ENCODE results near the gene HLTF.
"Not testable (repeated sequence)": the region's sequence is repeated elsewhere in the genome, so short reads cannot be mapped to it uniquely, and the experiment has no call there.

Gene HLTF

GRCh38 chr3:149015393-149015792 is 70.9 kb downstream of the HLTF start:
- DNase-seq: no peak

DNA sequence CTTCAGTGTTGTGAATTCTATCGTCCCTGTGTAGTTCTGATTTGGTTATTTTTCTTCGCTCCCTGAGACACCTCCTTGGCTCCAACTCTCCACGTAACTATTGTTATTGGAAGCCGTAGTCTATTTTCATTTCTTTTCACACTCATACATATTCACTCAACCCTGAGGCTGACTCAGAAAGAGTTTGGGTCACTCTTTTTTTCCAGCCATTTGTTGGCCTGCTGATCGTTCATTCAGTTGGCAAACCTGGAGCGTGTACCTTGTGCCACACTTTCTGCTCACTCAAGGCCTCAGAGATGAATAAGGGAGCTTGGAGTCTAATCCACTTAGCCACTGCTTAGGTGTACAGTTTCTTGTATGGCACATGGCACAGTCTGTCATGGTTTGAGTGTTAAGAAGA is 72.6 kb downstream of the HLTF start:
- no peak for DNase-seq

DNA sequence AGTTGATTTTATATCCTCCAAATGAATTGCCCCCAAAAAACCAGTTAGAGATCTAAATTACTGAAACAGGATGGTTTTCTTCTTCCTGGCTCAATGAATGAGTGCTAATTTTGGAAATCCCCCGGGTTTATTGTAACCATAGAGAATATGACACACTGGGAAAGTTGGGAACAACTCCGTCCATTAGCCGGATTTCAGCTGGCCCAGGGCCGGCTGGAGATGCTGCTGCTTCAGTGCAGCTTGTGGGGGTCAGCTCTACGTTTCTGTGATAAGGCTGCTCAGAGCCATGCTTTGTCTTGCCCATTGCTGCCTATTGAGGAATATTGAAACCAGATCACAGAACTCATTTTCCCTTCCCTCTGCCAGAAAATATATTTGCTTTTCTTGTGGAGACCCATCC is 74.7 kb downstream of the HLTF start:
- DNase-seq: no peak

- no peak for DNase-seq
These were observed 75.4 kb downstream of the HLTF start for GRCh38 chr3:149010966-149011365.

- no peak for DNase-seq
These were observed 75.8 kb downstream of the HLTF start for GRCh38 chr3:149010504-149010951.

DNA sequence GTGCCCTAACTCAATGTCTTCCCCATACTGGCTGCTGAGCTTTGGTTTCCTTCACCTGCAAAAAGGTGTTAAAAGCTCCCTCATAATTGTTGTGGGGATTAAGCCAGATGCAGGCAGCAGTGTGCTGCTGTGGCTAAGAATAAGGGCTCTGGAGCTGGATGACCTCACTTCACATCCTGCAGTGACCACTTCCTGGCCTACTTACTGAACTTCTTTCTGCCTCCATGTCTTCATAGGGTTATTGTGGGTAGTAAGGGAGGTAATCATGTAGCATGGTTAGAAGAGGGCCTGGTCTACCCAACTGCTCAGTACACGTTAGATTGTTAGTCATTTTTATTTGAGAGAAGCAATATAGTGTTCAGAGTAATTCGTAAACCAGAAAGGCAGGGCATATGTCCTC is 76.6 kb downstream of the HLTF start:
- DNase-seq: no peak

DNA sequence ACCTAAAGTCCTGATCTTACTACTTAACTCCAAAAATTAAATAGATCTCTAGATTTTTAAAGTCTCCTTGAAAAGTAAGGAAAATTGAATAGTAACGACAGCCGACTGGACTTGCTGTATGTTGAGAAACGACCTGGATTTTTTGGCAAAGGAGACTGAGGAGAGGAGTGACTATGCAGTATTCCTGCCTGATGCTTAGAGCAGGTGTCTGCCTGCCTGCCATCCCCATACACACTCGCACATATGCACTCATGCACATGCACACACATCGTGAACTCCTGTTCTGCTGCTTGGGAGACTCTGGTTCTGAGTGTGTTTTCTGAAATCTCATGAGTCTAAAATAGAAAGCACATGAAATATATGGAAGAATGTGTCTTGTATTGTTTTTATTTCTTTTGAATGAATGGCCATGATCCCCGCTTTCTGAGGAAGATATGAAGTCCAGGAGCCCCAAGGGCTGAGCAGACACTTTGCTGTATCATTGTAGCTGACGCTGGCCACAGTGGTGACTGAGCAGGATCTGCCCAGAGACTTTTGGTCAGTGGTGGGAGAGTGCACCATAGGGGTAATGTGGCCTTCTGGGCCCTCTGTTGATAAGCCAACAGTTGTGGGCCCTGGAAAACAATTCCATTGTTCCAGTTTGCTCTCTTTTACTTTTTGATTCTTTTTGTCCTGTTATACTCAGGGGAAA is 78.6 kb downstream of the HLTF start:
- no peak for DNase-seq

- DNase-seq: no peak
These were observed 80.9 kb downstream of the HLTF start for GRCh38 chr3:149005416-149005815.

GRCh38 chr3:149004622-149005021 is 81.7 kb downstream of the HLTF start:
- DNase-seq: no peak

GRCh38 chr3:149003653-149004305 is 82.6 kb downstream of the HLTF start:
- no peak for DNase-seq

GRCh38 chr3:149001727-149002126 is 84.6 kb downstream of the HLTF start:
- DNase-seq: no peak

- no peak for DNase-seq
These were observed 86.1 kb downstream of the HLTF start for GRCh38 chr3:149000206-149000745.

- DNase-seq: no peak
These were observed 86.5 kb downstream of the HLTF start for GRCh38 chr3:148999806-149000205.

DNA sequence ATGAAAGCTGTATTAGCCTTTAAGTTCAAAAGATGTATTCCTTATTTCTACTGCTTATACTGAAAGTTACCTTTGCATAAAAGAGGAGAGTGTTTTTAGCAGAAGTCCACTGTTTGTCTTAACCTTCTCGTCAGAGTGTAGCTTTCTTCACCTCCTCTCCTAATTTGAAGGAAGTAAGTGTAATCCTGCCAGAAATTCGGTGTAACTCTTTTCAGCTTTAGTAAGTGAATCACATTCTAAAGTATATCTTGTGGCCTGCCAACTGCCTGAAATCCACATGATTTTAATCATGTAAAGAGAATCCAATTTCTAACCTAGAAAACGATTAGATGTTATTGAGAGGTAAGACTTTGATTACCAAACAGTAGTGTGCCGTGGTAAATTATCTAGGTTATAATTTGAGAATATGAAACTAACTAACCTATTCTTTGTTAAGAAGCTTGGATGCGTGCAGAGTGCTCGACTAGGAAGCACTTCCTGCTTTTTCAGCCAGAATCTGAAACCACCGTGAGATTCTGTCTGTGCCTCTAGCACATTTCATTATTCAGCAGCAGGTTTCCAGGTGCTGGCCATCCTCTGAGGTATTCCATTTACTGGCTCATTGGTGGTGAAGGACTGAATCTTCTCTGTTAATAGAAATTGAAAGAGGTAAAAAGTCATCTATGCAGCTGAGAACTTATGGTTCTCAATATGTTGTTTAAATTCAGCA is 87.5 kb downstream of the HLTF start:
- DNase-seq: no peak

- no peak for DNase-seq
These were observed 88.0 kb downstream of the HLTF start for GRCh38 chr3:148998297-148998696.

DNA sequence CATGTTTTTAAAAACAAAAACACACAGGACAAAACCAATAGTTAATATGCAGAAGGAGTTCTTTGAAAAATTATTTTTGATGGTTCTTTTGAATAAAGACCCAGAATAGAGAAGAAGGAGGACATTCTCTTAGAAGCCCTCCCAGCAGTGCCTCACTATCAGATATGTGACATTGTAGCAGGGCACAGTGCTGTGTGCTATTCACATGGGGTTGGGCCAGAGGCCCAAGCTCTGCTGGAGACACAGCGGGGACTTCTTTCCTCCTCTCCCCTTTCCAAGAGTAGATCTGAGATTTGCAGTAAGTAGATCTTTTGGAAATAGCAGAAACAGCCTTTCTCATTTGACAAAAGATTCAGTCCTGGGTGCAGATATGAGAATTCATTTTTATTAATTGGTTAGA is 88.7 kb downstream of the HLTF start:
- DNase-seq: no peak

- no peak for DNase-seq
These were observed 93.6 kb downstream of the HLTF start for GRCh38 chr3:148992635-148993255.

- no peak for DNase-seq
These were observed 94.2 kb downstream of the HLTF start for GRCh38 chr3:148992027-148992634.

DNA sequence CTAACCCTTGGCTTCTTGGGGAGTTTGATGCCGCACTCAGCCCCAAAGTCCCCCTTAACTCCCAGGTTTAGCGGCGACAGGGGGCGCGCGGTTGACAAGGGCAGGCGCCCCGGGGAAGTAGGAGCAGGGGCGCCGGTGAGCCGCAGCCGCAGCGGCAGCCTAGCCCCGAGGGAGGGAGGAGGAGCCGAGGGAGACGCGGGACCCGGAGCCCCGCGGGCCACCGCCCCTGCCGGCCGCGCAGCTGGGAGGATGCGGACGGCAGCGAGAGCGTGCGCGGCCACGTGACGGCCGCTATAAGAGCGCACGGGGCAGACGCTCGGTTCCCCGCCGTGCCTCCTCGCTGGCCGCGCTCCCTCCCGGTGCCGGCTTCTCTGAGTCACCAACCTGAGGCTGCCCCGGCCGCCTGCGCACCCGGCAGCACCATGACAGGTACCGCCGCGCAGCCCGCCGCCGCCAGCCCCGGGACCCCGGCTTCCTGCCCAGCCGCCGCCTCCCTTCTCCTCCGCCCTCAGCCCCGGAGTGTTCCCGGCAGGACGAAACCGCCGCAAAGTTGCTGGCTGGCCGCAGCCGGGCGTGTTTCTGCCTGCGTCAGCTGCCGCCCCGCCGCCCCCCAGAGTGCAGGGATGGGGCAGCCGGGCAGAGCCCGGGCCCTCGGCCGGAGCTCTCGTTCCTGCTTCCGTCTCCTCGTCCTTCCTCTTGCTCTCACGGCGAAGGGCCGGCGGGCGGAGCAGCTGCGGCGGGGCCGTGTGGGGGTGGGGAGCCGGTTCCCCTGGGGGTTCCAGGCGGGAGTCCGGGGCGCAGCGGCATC is 94.9 kb downstream of the HLTF start, which contains the start of gene GYG1:
TSS of gene GYG1 (plus strand) at position 322 of the 808 bp plus-strand sequence. CDS start at position 423, 101 bp downstream.
- DNase-seq: peak; percentile 83

DNA sequence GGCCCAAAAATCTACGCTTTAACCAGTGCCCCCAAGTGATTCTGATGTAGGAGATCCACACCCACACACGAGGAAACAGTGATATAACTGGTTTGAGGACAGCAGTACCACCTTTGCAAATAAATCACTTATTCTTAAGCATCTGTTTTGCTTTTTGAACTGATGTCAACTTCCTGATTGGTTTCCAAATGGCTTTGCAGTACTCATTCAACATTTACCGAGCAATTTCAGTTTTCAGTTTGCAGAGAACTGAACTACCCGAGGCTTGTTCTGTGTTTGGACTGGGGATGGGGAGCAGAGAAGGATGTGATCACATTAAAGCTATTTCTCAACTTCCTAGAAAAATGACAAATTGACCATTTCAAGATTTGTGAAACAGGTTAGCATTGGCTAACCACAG is 96.1 kb downstream of the HLTF start:
- no peak for DNase-seq

DNA sequence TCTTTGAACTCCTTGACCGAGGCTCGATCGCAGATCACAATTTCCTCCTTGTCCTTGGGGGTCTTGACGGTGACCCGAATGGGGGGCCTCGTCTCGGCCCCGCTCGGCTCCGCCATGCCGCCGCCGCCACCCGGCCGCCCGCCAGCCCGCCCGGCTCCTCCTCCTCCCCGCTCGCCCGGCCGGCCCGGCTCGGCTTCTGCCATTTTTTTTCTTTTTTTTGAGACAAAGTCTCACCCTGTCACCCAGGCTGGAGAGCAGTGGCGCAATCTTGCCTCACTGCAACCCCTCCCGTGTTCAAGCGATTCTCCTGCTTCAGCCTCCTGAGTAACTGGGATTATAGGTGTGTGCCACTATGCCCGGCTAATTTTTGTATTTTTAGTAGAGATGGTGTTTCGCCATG is 98.8 kb downstream of the HLTF start:
- DNase-seq: not testable (repeated sequence)

- no peak for DNase-seq
These were observed 105.1 kb downstream of the HLTF start for GRCh38 chr3:148981273-148981672.

All from activated gamma-delta T cell (primary cell).